H9 (cell line): Measurements from ENCODE around the gene EPHA2. TPM values are rescaled to one million over a fixed set of nuclear protein-coding genes. Genes with fewer than 3 reads are reported as not detected.

Experiments
- DNase-seq: peaks from one replicate; pipeline ENCODE4 v3.0.0-alpha.2; 2017
- H2AFZ ChIP-seq: one replicate; pipeline ENCODE4 v1.6.1; 2013; ENCODE audit warnings: mild to moderate bottlenecking, low read length, control low read depth, moderate library complexity
- H2AK5ac ChIP-seq: 2 replicates; pipeline ENCODE4 v1.6.1; 2013; ENCODE audit warnings: low read length, control low read depth, mixed read lengths; ENCODE audit not compliant: insufficient read length
- H2BK120ac ChIP-seq: one replicate; pipeline ENCODE4 v1.6.1; 2013; ENCODE audit warnings: low read depth, mild to moderate bottlenecking, low read length, control low read depth, inconsistent platforms; ENCODE audit not compliant: poor library complexity, severe bottlenecking
- H2BK12ac ChIP-seq: 2 replicates; pipeline ENCODE4 v1.6.1; 2013; ENCODE audit warnings: low read length, control low read depth, mixed read lengths, low read depth; ENCODE audit not compliant: insufficient read length
- H2BK15ac ChIP-seq: 2 replicates; pipeline ENCODE4 v1.6.1; 2013; ENCODE audit warnings: low read depth, low read length, control low read depth
- H2BK20ac ChIP-seq: one replicate; pipeline ENCODE4 v1.6.1; 2013; ENCODE audit warnings: low read depth, mild to moderate bottlenecking, low read length, control low read depth, inconsistent platforms; ENCODE audit not compliant: poor library complexity, severe bottlenecking
- H2BK5ac ChIP-seq: 2 replicates; pipeline ENCODE4 v1.6.1; 2013; ENCODE audit warnings: low read length, control low read depth, mixed read lengths; ENCODE audit not compliant: insufficient read length
- H3K14ac ChIP-seq: 2 replicates; pipeline ENCODE4 v1.6.1; 2013; ENCODE audit warnings: low read length, control low read depth; ENCODE audit not compliant: insufficient read depth
- H3K18ac ChIP-seq: 2 replicates; pipeline ENCODE4 v1.6.1; 2013; ENCODE audit warnings: low read depth, mild to moderate bottlenecking, mixed read lengths, low read length, control low read depth; ENCODE audit not compliant: insufficient read length
- H3K23ac ChIP-seq: 2 replicates; pipeline ENCODE4 v1.6.1; 2013; ENCODE audit warnings: low read length, control low read depth, mixed read lengths, low read depth; ENCODE audit not compliant: insufficient read length
- H3K23me2 ChIP-seq: 2 replicates; pipeline ENCODE4 v1.6.1; 2013; ENCODE audit warnings: low read depth, mild to moderate bottlenecking, mixed read lengths, low read length, control low read depth; ENCODE audit not compliant: insufficient read length, poor library complexity, severe bottlenecking
- H3K27ac ChIP-seq: 2 replicates; pipeline ENCODE4 v1.5.1; 2013; ENCODE audit warnings: low read length, control low read depth, mixed read lengths, low read depth; ENCODE audit not compliant: insufficient read length
- H3K27me3 ChIP-seq: 2 replicates; pipeline ENCODE4 v1.6.1; 2013; ENCODE audit warnings: low read length, control low read depth, inconsistent platforms; ENCODE audit not compliant: insufficient read depth
- H3K4ac ChIP-seq: 2 replicates; pipeline ENCODE4 v1.6.1; 2013; ENCODE audit warnings: low read depth, mild to moderate bottlenecking, control low read depth, inconsistent platforms, low read length, moderate library complexity
- H3K4me1 ChIP-seq: 2 replicates; pipeline ENCODE4 v1.6.1; 2013; ENCODE audit warnings: low read length, control low read depth, inconsistent platforms; ENCODE audit not compliant: insufficient read depth
- H3K4me2 ChIP-seq: 2 replicates; pipeline ENCODE4 v1.6.1; 2013; ENCODE audit warnings: low read length, control low read depth, mixed read lengths; ENCODE audit not compliant: insufficient read length, insufficient read depth
- H3K56ac ChIP-seq: 2 replicates; pipeline ENCODE4 v1.6.1; 2013; ENCODE audit warnings: low read depth, mild to moderate bottlenecking, mixed read lengths, low read length, control low read depth; ENCODE audit not compliant: insufficient read length
- H3K79me1 ChIP-seq: 2 replicates; pipeline ENCODE4 v1.6.1; 2013; ENCODE audit warnings: low read depth, mild to moderate bottlenecking, moderate library complexity, low read length, control low read depth, inconsistent platforms; ENCODE audit not compliant: insufficient read depth, poor library complexity, severe bottlenecking
- H3K79me2 ChIP-seq: 2 replicates; pipeline ENCODE4 v1.6.1; 2013; ENCODE audit warnings: low read length, control low read depth, inconsistent platforms; ENCODE audit not compliant: insufficient read depth
- H3K9ac ChIP-seq: 2 replicates; pipeline ENCODE4 v1.6.1; 2013; ENCODE audit warnings: low read length, control low read depth, mixed read lengths; ENCODE audit not compliant: insufficient read length; ENCODE audit errors: extremely low read depth
- H3K9me3 ChIP-seq: one replicate; pipeline ENCODE4 v1.6.1; 2013; ENCODE audit warnings: low read depth, low read length, inconsistent platforms; ENCODE audit not compliant: control insufficient read depth
- H3T11ph ChIP-seq: one replicate; pipeline ENCODE4 v1.6.1; 2013; ENCODE audit warnings: mild to moderate bottlenecking, low read length, control low read depth, inconsistent platforms
- H4K20me1 ChIP-seq: one replicate; pipeline ENCODE4 v1.6.1; 2013; ENCODE audit not compliant: control insufficient read depth, insufficient read length, insufficient read depth
- H4K5ac ChIP-seq: 2 replicates; pipeline ENCODE4 v1.6.1; 2013; ENCODE audit warnings: low read depth, mild to moderate bottlenecking, mixed read lengths, low read length, control low read depth; ENCODE audit not compliant: insufficient read length
- H4K8ac ChIP-seq: replicated peaks from 2 replicates; pipeline ENCODE4 v1.6.1; 2013; ENCODE audit warnings: low read length, control low read depth, mixed read lengths, low read depth; ENCODE audit not compliant: insufficient read length
- H4K91ac ChIP-seq: 2 replicates; pipeline ENCODE4 v1.6.1; 2013; ENCODE audit warnings: low read depth, mild to moderate bottlenecking, moderate library complexity, mixed read lengths, low read length, control low read depth; ENCODE audit not compliant: insufficient read length
- H3K27ac Mint-ChIP-seq, 3 experiments: 2 replicates in 2 of 3; 3 replicates in 1 of 3; pipeline ENCODE4 v1.8.0; 2020 to 2021; ENCODE audit warnings: mixed read lengths in 3 of 3, mild to moderate bottlenecking in 1 of 3, moderate library complexity in 1 of 3
- H3K27me3 Mint-ChIP-seq: 2 replicates; pipeline ENCODE4 v1.8.0; 2021; ENCODE audit warnings: low read depth, mild to moderate bottlenecking, moderate library complexity, mixed read lengths
- H3K36me3 Mint-ChIP-seq, 3 experiments: 2 replicates in 2 of 3; 3 replicates in 1 of 3; pipeline ENCODE4 v1.8.0; 2020 to 2021; ENCODE audit warnings: low read depth in 3 of 3, mixed read lengths in 3 of 3; ENCODE audit not compliant: insufficient read depth in 1 of 3
- H3K4me1 Mint-ChIP-seq, 2 experiments: 2 replicates each; pipeline ENCODE4 v1.8.0; 2020; ENCODE audit warnings: mixed read lengths in 2 of 2
- H3K4me3 Mint-ChIP-seq, 2 experiments: 2 replicates in 1 of 2; 3 replicates in 1 of 2; pipeline ENCODE4 v1.8.0; 2020 to 2021; ENCODE audit warnings: mild to moderate bottlenecking in 2 of 2, mixed read lengths in 2 of 2, moderate library complexity in 1 of 2
- H3K9me3 Mint-ChIP-seq, 2 experiments: 2 replicates in 1 of 2; 3 replicates in 1 of 2; pipeline ENCODE4 v1.8.0; 2020; ENCODE audit warnings: mild to moderate bottlenecking in 2 of 2, mixed read lengths in 2 of 2, moderate library complexity in 1 of 2
- CTCF ChIP-seq: fragments of 200-600 bp; sonication (generic); conservative IDR thresholded peaks from 3 replicates; pipeline ENCODE4 v1.8.0; 2021; ENCODE audit warnings: antibody characterized with exemption, mild to moderate bottlenecking
- WGBS: extraction: QIAGEN DNeasy Blood & Tissue Kit; methylation state at CpG from one replicate; pipeline ENCODE4 v1.1.7; 2013; ENCODE audit warnings: missing lambda C conversion rate, low lambda C conversion rate, mixed read lengths; ENCODE audit not compliant: insufficient read length; ENCODE audit errors: extremely low coverage; 5-methylcytosine and 5-hydroxymethylcytosine counted together
- total RNA-seq: library from RNA; stranded (reverse); gene quantifications from 2 replicates; pipeline ENCODE4 v1.2.1, GENCODE V29; 2021

Gene EPHA2
- total RNA-seq, 1 experiment from 2014 or later: 33.1 TPM

- H3K4me1 ChIP-seq: no peaks in the 10 kb centered on the region
- Mint-ChIP-seq H3K36me3 (peaks cover 39 to 86% (median 55%) of the 10 kb centered on the region in 3 experiments), H3K4me3 (no peak overlapping the region)
These were observed 25.0 kb downstream of the EPHA2 start for GRCh38 chr1:16130827-16131226.

More at GRCh38 chr1:16130827-16131226, 25.0 kb downstream of the EPHA2 start:
- Histone ChIP-seq H2BK120ac (no peak overlapping the region), H2BK12ac (no peak overlapping the region), H2AFZ (no peak overlapping the region), H4K5ac (no peak overlapping the region), H3K23me2 (no peaks in the 10 kb centered on the region), H3K14ac (no peak overlapping the region), H3K27ac (no peak overlapping the region), H3K4ac (no peak overlapping the region), H3K27me3 (no peaks in the 10 kb centered on the region), H3T11ph (no peak overlapping the region), H4K91ac (no peak overlapping the region), H3K9ac (no peak overlapping the region), H3K79me2 (no peaks in the 10 kb centered on the region), H2BK15ac (no peak overlapping the region), H2BK5ac (no peak overlapping the region), H4K8ac (no peak overlapping the region), H3K56ac (no peak overlapping the region), H2BK20ac (no peak overlapping the region), H3K9me3 (no peaks in the 10 kb centered on the region), H2AK5ac (no peak overlapping the region), H3K4me2 (no peak overlapping the region), H3K23ac (no peak overlapping the region), H4K20me1 (no peaks in the 10 kb centered on the region), H3K79me1 (no peaks in the 10 kb centered on the region), H3K18ac (no peak overlapping the region)
- H3K9me3 Mint-ChIP-seq: no peaks in the 10 kb centered on the region
- TF ChIP-seq CTCF: no peak
- no peaks in the 10 kb centered on the region; a peak in 1 of 4 replicates for H3K4me1 Mint-ChIP-seq
- peak overlapping the region in 1 of 3 experiments; percentile 44; a peak in 2 of 7 replicates for H3K27ac Mint-ChIP-seq
- DNase-seq: no peak
- H3K27me3 Mint-ChIP-seq: no peaks in the 10 kb centered on the region
- no CpG with 5 or more reads among the region's 6 CpGs for WGBS
